ENCODE measurements around the gene CPEB2.

CPEB2 gene

GRCh38 chr4:15007201-15007600 is 4.9 kb downstream of the CPEB2 start:
- H3K4me3 ChIP-seq (ENCODE audit: insufficient read depth, low read depth, low read length, poor library complexity, severe bottlenecking) = no peak overlapping the region
- no peak for DNase-seq
- peaks cover 6% of the 10 kb centered on the region for H3K36me3 ChIP-seq (ENCODE audit: control insufficient read depth, insufficient read depth, low read length)
- no peaks in the 10 kb centered on the region for H3K9me3 ChIP-seq (ENCODE audit: control insufficient read depth, low read length)
- no peak overlapping the region for H3K27ac ChIP-seq (ENCODE audit: insufficient read depth, low read length, poor library complexity, severe bottlenecking)
- no peaks in the 10 kb centered on the region for H3K27me3 ChIP-seq (replicated peaks; ENCODE audit: control insufficient read depth, insufficient read depth, low read length, poor library complexity, severe bottlenecking)
- H3K4me1 ChIP-seq (ENCODE audit: control insufficient read depth, insufficient read depth, low read length, poor library complexity, severe bottlenecking) = no peaks in the 10 kb centered on the region

GRCh38 chr4:15010038-15010585 is 7.8 kb downstream of the CPEB2 start:
- H3K9me3 ChIP-seq (ENCODE audit: control insufficient read depth, low read length) = no peaks in the 10 kb centered on the region
- no peak for DNase-seq
- no peaks in the 10 kb centered on the region for H3K27me3 ChIP-seq (replicated peaks; ENCODE audit: control insufficient read depth, insufficient read depth, low read length, poor library complexity, severe bottlenecking)
- H3K36me3 ChIP-seq (ENCODE audit: control insufficient read depth, insufficient read depth, low read length) = peaks cover 6% of the 10 kb centered on the region
- no peak overlapping the region for H3K27ac ChIP-seq (ENCODE audit: insufficient read depth, low read length, poor library complexity, severe bottlenecking)
- H3K4me3 ChIP-seq (ENCODE audit: insufficient read depth, low read depth, low read length, poor library complexity, severe bottlenecking) = no peak overlapping the region
- no peaks in the 10 kb centered on the region for H3K4me1 ChIP-seq (ENCODE audit: control insufficient read depth, insufficient read depth, low read length, poor library complexity, severe bottlenecking)

GRCh38 chr4:15011166-15011565 is 8.9 kb downstream of the CPEB2 start:
- H3K36me3 ChIP-seq (ENCODE audit: control insufficient read depth, insufficient read depth, low read length) = peaks cover 6% of the 10 kb centered on the region
- DNase-seq = no peak

GRCh38 chr4:15012017-15012788 is 9.9 kb downstream of the CPEB2 start:
- Histone ChIP-seq H3K27me3 (replicated peaks; ENCODE audit: control insufficient read depth, insufficient read depth, low read length, poor library complexity, severe bottlenecking) (no peaks in the 10 kb centered on the region), H3K4me3 (ENCODE audit: insufficient read depth, low read depth, low read length, poor library complexity, severe bottlenecking) (no peak overlapping the region), H3K36me3 (ENCODE audit: control insufficient read depth, insufficient read depth, low read length) (peaks cover 6% of the 10 kb centered on the region), H3K4me1 (ENCODE audit: control insufficient read depth, insufficient read depth, low read length, poor library complexity, severe bottlenecking) (no peaks in the 10 kb centered on the region), H3K27ac (ENCODE audit: insufficient read depth, low read length, poor library complexity, severe bottlenecking) (no peak overlapping the region), H3K9me3 (ENCODE audit: control insufficient read depth, low read length) (no peaks in the 10 kb centered on the region)
- no peak for DNase-seq

More at GRCh38 chr4:15011166-15011565, 8.9 kb downstream of the CPEB2 start:
- no peaks in the 10 kb centered on the region for H3K4me1 ChIP-seq (ENCODE audit: control insufficient read depth, insufficient read depth, low read length, poor library complexity, severe bottlenecking)
- H3K27ac ChIP-seq (ENCODE audit: insufficient read depth, low read length, poor library complexity, severe bottlenecking) = no peak overlapping the region
- H3K27me3 ChIP-seq (replicated peaks; ENCODE audit: control insufficient read depth, insufficient read depth, low read length, poor library complexity, severe bottlenecking) = no peaks in the 10 kb centered on the region
- no peaks in the 10 kb centered on the region for H3K9me3 ChIP-seq (ENCODE audit: control insufficient read depth, low read length)
- H3K4me3 ChIP-seq (ENCODE audit: insufficient read depth, low read depth, low read length, poor library complexity, severe bottlenecking) = no peak overlapping the region

- H3K27ac ChIP-seq (ENCODE audit: insufficient read depth, low read length, poor library complexity, severe bottlenecking) = no peak overlapping the region
- H3K9me3 ChIP-seq (ENCODE audit: control insufficient read depth, low read length) = no peaks in the 10 kb centered on the region
- peaks cover 10% of the 10 kb centered on the region for H3K36me3 ChIP-seq (ENCODE audit: control insufficient read depth, insufficient read depth, low read length)
- no peak for DNase-seq
- no peaks in the 10 kb centered on the region for H3K27me3 ChIP-seq (replicated peaks; ENCODE audit: control insufficient read depth, insufficient read depth, low read length, poor library complexity, severe bottlenecking)
- H3K4me3 ChIP-seq (ENCODE audit: insufficient read depth, low read depth, low read length, poor library complexity, severe bottlenecking) = no peak overlapping the region
- no peaks in the 10 kb centered on the region for H3K4me1 ChIP-seq (ENCODE audit: control insufficient read depth, insufficient read depth, low read length, poor library complexity, severe bottlenecking)
These were observed 11.3 kb downstream of the CPEB2 start for GRCh38 chr4:15013585-15013984.

GRCh38 chr4:15015170-15015569 is 12.9 kb downstream of the CPEB2 start:
- peaks cover 9% of the 10 kb centered on the region for H3K36me3 ChIP-seq (ENCODE audit: control insufficient read depth, insufficient read depth, low read length)
- H3K27ac ChIP-seq (ENCODE audit: insufficient read depth, low read length, poor library complexity, severe bottlenecking) = no peak overlapping the region
- DNase-seq = no peak
- no peaks in the 10 kb centered on the region for H3K4me1 ChIP-seq (ENCODE audit: control insufficient read depth, insufficient read depth, low read length, poor library complexity, severe bottlenecking)
- no peaks in the 10 kb centered on the region for H3K27me3 ChIP-seq (replicated peaks; ENCODE audit: control insufficient read depth, insufficient read depth, low read length, poor library complexity, severe bottlenecking)
- H3K4me3 ChIP-seq (ENCODE audit: insufficient read depth, low read depth, low read length, poor library complexity, severe bottlenecking) = no peak overlapping the region
- H3K9me3 ChIP-seq (ENCODE audit: control insufficient read depth, low read length) = no peaks in the 10 kb centered on the region

GRCh38 chr4:15018361-15018760 is 16.1 kb downstream of the CPEB2 start:
- H3K36me3 ChIP-seq (ENCODE audit: control insufficient read depth, insufficient read depth, low read length) = peaks cover 10% of the 10 kb centered on the region
- H3K4me3 ChIP-seq (ENCODE audit: insufficient read depth, low read depth, low read length, poor library complexity, severe bottlenecking) = no peak overlapping the region
- H3K4me1 ChIP-seq (ENCODE audit: control insufficient read depth, insufficient read depth, low read length, poor library complexity, severe bottlenecking) = no peaks in the 10 kb centered on the region
- H3K9me3 ChIP-seq (ENCODE audit: control insufficient read depth, low read length) = no peaks in the 10 kb centered on the region
- H3K27ac ChIP-seq (ENCODE audit: insufficient read depth, low read length, poor library complexity, severe bottlenecking) = no peak overlapping the region
- no peak for DNase-seq
- H3K27me3 ChIP-seq (replicated peaks; ENCODE audit: control insufficient read depth, insufficient read depth, low read length, poor library complexity, severe bottlenecking) = no peaks in the 10 kb centered on the region

- Histone ChIP-seq H3K27ac (ENCODE audit: insufficient read depth, low read length, poor library complexity, severe bottlenecking) (no peak overlapping the region), H3K4me3 (ENCODE audit: insufficient read depth, low read depth, low read length, poor library complexity, severe bottlenecking) (no peak overlapping the region), H3K36me3 (ENCODE audit: control insufficient read depth, insufficient read depth, low read length) (peaks cover 10% of the 10 kb centered on the region), H3K4me1 (ENCODE audit: control insufficient read depth, insufficient read depth, low read length, poor library complexity, severe bottlenecking) (no peaks in the 10 kb centered on the region), H3K27me3 (replicated peaks; ENCODE audit: control insufficient read depth, insufficient read depth, low read length, poor library complexity, severe bottlenecking) (no peaks in the 10 kb centered on the region), H3K9me3 (ENCODE audit: control insufficient read depth, low read length) (no peaks in the 10 kb centered on the region)
- no peak for DNase-seq
These were observed 18.4 kb downstream of the CPEB2 start for GRCh38 chr4:15020502-15021286.

GRCh38 chr4:15021311-15021710 is 19.0 kb downstream of the CPEB2 start:
- Histone ChIP-seq H3K27me3 (replicated peaks; ENCODE audit: control insufficient read depth, insufficient read depth, low read length, poor library complexity, severe bottlenecking) (no peaks in the 10 kb centered on the region), H3K27ac (ENCODE audit: insufficient read depth, low read length, poor library complexity, severe bottlenecking) (no peak overlapping the region), H3K36me3 (ENCODE audit: control insufficient read depth, insufficient read depth, low read length) (peaks cover 10% of the 10 kb centered on the region), H3K4me1 (ENCODE audit: control insufficient read depth, insufficient read depth, low read length, poor library complexity, severe bottlenecking) (no peaks in the 10 kb centered on the region), H3K4me3 (ENCODE audit: insufficient read depth, low read depth, low read length, poor library complexity, severe bottlenecking) (no peak overlapping the region), H3K9me3 (ENCODE audit: control insufficient read depth, low read length) (no peaks in the 10 kb centered on the region)
- no peak for DNase-seq

GRCh38 chr4:15021946-15022345 is 19.7 kb downstream of the CPEB2 start:
- DNase-seq = no peak
- Histone ChIP-seq H3K27ac (ENCODE audit: insufficient read depth, low read length, poor library complexity, severe bottlenecking) (no peak overlapping the region), H3K9me3 (ENCODE audit: control insufficient read depth, low read length) (no peaks in the 10 kb centered on the region), H3K4me1 (ENCODE audit: control insufficient read depth, insufficient read depth, low read length, poor library complexity, severe bottlenecking) (no peaks in the 10 kb centered on the region), H3K27me3 (replicated peaks; ENCODE audit: control insufficient read depth, insufficient read depth, low read length, poor library complexity, severe bottlenecking) (no peaks in the 10 kb centered on the region), H3K36me3 (ENCODE audit: control insufficient read depth, insufficient read depth, low read length) (peaks cover 10% of the 10 kb centered on the region), H3K4me3 (ENCODE audit: insufficient read depth, low read depth, low read length, poor library complexity, severe bottlenecking) (no peak overlapping the region)
